Measurements from ENCODE around the gene BHLHE40. TPM values are rescaled to one million over a fixed set of nuclear protein-coding genes. Genes with fewer than 3 reads are reported as not detected.

Gene BHLHE40
- total and polyA plus RNA-seq, 4 donors: 28.5 to 204 (median 88.4) TPM

- H3K4me1 ChIP-seq (ENCODE audit: control insufficient read depth in 5 of 5, insufficient read depth in 5 of 5, low read length in 5 of 5): no peaks in the 10 kb centered on the region
Measured at GRCh38 chr3:4935347-4935746, 43.9 kb upstream of the BHLHE40 start.

GRCh38 chr3:4936982-4937614, 42.1 kb upstream of the BHLHE40 start:
- no peak overlapping the region for H3K9ac ChIP-seq (ENCODE audit: insufficient read depth in 1 of 2, low read length in 2 of 2)
- H3K27me3 ChIP-seq (ENCODE audit: control insufficient read depth in 3 of 3, insufficient read depth in 3 of 3, low read length in 2 of 3): no peaks in the 10 kb centered on the region
- 94 to 95% methylated on average over 6 of the region's 6 CpGs for WGBS, 2 donors
- H3K4me3 ChIP-seq: no peak overlapping the region
- no peak for TF ChIP-seq CTCF (IDR thresholded peaks at IDR 0.05; ENCODE audit: control extremely low read depth, extremely low read depth)
- no peaks in the 10 kb centered on the region for H3K4me1 ChIP-seq (ENCODE audit: control insufficient read depth in 5 of 5, insufficient read depth in 5 of 5, low read length in 5 of 5)
- no peaks in the 10 kb centered on the region for H3K9me3 ChIP-seq (ENCODE audit: control insufficient read depth in 4 of 4, insufficient read depth in 3 of 4, low read length in 3 of 4)
- no peaks in the 10 kb centered on the region for H3K36me3 ChIP-seq (ENCODE audit: control insufficient read depth in 4 of 4, insufficient read depth in 4 of 4, low read length in 4 of 4)
- H3K27ac ChIP-seq (ENCODE audit: low read depth in 1 of 2, low read length in 1 of 2): no peak overlapping the region
- no peak for DNase-seq
- no peak for ATAC-seq (ENCODE audit: insufficient read depth, low FRiP score)

More at GRCh38 chr3:4935347-4935746, 43.9 kb upstream of the BHLHE40 start:
- no peak for TF ChIP-seq CTCF (IDR thresholded peaks at IDR 0.05; ENCODE audit: control extremely low read depth, extremely low read depth)
- H3K27me3 ChIP-seq (ENCODE audit: control insufficient read depth in 3 of 3, insufficient read depth in 3 of 3, low read length in 2 of 3): no peaks in the 10 kb centered on the region
- no peak overlapping the region for H3K27ac ChIP-seq (ENCODE audit: low read depth in 1 of 2, low read length in 1 of 2)
- H3K9ac ChIP-seq (ENCODE audit: insufficient read depth in 1 of 2, low read length in 2 of 2): no peak overlapping the region
- H3K9me3 ChIP-seq (ENCODE audit: control insufficient read depth in 4 of 4, insufficient read depth in 3 of 4, low read length in 3 of 4): no peaks in the 10 kb centered on the region
- H3K36me3 ChIP-seq (ENCODE audit: control insufficient read depth in 4 of 4, insufficient read depth in 4 of 4, low read length in 4 of 4): no peaks in the 10 kb centered on the region
- WGBS, 2 donors: 95 to 96% methylated on average over 1 of the region's 1 CpG
- H3K4me3 ChIP-seq: no peak overlapping the region
- ATAC-seq (ENCODE audit: insufficient read depth, low FRiP score): no peak
- DNase-seq: no peak

GRCh38 chr3:4938281-4938982, 40.8 kb upstream of the BHLHE40 start:
- H3K4me1 ChIP-seq (ENCODE audit: control insufficient read depth in 5 of 5, insufficient read depth in 5 of 5, low read length in 5 of 5): no peaks in the 10 kb centered on the region
- H3K27me3 ChIP-seq (ENCODE audit: control insufficient read depth in 3 of 3, insufficient read depth in 3 of 3, low read length in 2 of 3): no peaks in the 10 kb centered on the region

More at GRCh38 chr3:4938281-4938982, 40.8 kb upstream of the BHLHE40 start:
- no peak for TF ChIP-seq CTCF (IDR thresholded peaks at IDR 0.05; ENCODE audit: control extremely low read depth, extremely low read depth)
- no peak overlapping the region for H3K4me3 ChIP-seq
- H3K9me3 ChIP-seq (ENCODE audit: control insufficient read depth in 4 of 4, insufficient read depth in 3 of 4, low read length in 3 of 4): no peaks in the 10 kb centered on the region
- 79 to 80% methylated on average over 3 of the region's 3 CpGs for WGBS, 2 donors
- no peaks in the 10 kb centered on the region for H3K36me3 ChIP-seq (ENCODE audit: control insufficient read depth in 4 of 4, insufficient read depth in 4 of 4, low read length in 4 of 4)
- H3K27ac ChIP-seq (ENCODE audit: low read depth in 1 of 2, low read length in 1 of 2): no peak overlapping the region
- DNase-seq (no peak), ATAC-seq (ENCODE audit: insufficient read depth, low FRiP score) (no peak)
- H3K9ac ChIP-seq (ENCODE audit: insufficient read depth in 1 of 2, low read length in 2 of 2): no peak overlapping the region

All from lung (tissue), 12 donors.